ENCODE data around the gene ACYP2. TPM values are rescaled to one million over a fixed set of nuclear protein-coding genes. Genes with fewer than 3 reads are reported as not detected.

ACYP2 gene
- total RNA-seq, 1 donor from 2014 or later: 7.0 TPM

DNA sequence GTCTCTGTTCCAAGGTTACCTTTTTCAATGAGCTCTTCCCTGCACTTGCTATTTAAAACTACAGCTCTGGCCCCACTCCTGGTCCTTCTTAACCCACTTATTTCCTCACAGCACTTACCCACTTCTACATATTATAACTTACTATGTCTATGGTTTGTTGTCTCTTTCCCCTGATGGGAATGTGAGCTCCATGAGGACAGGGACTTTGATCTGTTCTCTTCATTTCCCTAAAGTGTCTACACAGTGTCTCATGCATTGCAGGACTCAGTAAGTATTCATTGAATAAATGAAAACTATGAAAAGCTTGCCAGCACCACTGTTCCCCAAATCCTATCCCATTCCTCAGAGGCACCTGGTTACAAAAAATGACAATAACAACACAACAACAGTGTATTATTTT is 18.3 kb upstream of the ACYP2 start:
- H3K27ac Mint-ChIP-seq (ENCODE audit: unreplicated experiment): peak overlapping the region; percentile 39
- H3K4me1 Mint-ChIP-seq (ENCODE audit: unreplicated experiment): peaks cover 9% of the 10 kb centered on the region
- TF ChIP-seq, protein P1, sequence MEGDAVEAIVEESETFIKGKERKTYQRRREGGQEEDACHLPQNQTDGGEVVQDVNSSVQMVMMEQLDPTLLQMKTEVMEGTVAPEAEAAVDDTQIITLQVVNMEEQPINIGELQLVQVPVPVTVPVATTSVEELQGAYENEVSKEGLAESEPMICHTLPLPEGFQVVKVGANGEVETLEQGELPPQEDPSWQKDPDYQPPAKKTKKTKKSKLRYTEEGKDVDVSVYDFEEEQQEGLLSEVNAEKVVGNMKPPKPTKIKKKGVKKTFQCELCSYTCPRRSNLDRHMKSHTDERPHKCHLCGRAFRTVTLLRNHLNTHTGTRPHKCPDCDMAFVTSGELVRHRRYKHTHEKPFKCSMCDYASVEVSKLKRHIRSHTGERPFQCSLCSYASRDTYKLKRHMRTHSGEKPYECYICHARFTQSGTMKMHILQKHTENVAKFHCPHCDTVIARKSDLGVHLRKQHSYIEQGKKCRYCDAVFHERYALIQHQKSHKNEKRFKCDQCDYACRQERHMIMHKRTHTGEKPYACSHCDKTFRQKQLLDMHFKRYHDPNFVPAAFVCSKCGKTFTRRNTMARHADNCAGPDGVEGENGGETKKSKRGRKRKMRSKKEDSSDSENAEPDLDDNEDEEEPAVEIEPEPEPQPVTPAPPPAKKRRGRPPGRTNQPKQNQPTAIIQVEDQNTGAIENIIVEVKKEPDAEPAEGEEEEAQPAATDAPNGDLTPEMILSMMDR (IDR thresholded peaks at IDR 0.05; ENCODE audit: unreplicated experiment): no peak

DNA sequence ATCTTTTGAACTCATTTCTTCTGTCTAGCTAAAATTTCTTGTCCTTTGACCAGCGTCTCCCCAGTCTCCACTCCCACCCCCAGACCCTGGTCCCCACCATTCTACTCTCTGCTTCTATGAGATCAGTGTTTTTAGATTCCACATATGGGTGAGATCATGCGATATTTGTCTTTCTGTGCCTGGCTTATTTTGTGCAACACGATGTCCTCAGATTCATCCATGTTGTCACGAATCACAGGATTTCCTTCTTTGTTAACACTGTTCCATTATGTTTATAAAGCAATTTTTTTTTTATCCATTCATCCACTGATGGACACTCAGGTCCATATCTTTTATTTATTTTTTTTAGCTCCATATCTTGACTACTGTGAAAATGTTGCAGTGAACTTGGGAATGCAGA is 16.0 kb upstream of the ACYP2 start:
- H3K9me3 Mint-ChIP-seq (ENCODE audit: unreplicated experiment): peaks cover 6% of the 10 kb centered on the region
- TF ChIP-seq, protein P1 (IDR thresholded peaks at IDR 0.05; ENCODE audit: unreplicated experiment): no peak
- H3K27me3 Mint-ChIP-seq (ENCODE audit: unreplicated experiment): peaks cover 4% of the 10 kb centered on the region
- peaks cover 13% of the 10 kb centered on the region for H3K4me1 Mint-ChIP-seq (ENCODE audit: unreplicated experiment)
- H3K27ac Mint-ChIP-seq (ENCODE audit: unreplicated experiment): no peak overlapping the region
- peaks cover 6% of the 10 kb centered on the region for H3K36me3 Mint-ChIP-seq (ENCODE audit: low read depth, unreplicated experiment)
- no peak overlapping the region for H3K4me3 Mint-ChIP-seq (ENCODE audit: unreplicated experiment)
- no peak for DNase-seq (ENCODE audit: low spot score)

More for the DNA sequence above, 18.3 kb upstream of the ACYP2 start:
- H3K36me3 Mint-ChIP-seq (ENCODE audit: low read depth, unreplicated experiment): peaks cover 6% of the 10 kb centered on the region
- DNase-seq (ENCODE audit: low spot score): no peak
- H3K27me3 Mint-ChIP-seq (ENCODE audit: unreplicated experiment): peaks cover 4% of the 10 kb centered on the region
- peaks cover 6% of the 10 kb centered on the region for H3K9me3 Mint-ChIP-seq (ENCODE audit: unreplicated experiment)
- H3K4me3 Mint-ChIP-seq (ENCODE audit: unreplicated experiment): no peak overlapping the region

DNA sequence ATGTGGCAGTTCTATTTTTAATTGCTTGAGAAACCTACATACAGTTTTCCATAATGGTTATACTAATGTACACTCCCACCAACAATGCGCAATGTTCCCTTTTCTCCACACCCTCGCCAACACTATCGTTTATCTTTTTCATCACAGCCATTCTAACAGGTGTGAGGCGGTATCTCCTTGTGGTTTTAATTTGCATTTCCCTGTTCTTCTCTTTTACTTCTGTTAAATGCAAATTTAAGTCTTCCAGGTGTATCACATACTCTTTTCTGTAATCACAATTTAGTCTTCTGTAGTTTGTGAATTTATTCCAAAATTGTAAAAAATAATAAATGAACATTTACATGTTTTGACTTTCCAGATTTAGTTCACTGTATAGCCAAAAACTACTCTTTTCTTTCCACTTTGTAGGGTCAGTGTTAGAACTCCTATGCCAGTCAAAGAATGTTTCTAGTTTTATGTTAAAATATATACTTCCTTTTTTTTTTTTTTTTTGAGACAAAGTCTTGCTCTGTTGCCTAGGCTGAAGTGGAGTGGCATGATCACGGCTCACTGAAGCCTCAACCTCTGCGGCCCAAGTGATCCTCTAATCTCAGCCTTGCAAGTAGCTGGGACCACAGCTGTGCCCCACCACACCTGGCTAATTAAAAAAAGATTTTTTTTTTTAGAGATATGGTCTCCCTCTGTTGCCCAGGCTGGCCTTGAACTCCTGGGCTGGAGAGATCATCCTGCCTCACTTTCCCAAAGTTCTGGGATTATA is 15.4 kb upstream of the ACYP2 start:
- H3K36me3 Mint-ChIP-seq (ENCODE audit: low read depth, unreplicated experiment): peaks cover 6% of the 10 kb centered on the region
- H3K27ac Mint-ChIP-seq (ENCODE audit: unreplicated experiment): no peak overlapping the region
- H3K9me3 Mint-ChIP-seq (ENCODE audit: unreplicated experiment): peaks cover 6% of the 10 kb centered on the region
- peaks cover 2% of the 10 kb centered on the region for H3K27me3 Mint-ChIP-seq (ENCODE audit: unreplicated experiment)
- no peak for DNase-seq (ENCODE audit: low spot score)
- peaks cover 13% of the 10 kb centered on the region for H3K4me1 Mint-ChIP-seq (ENCODE audit: unreplicated experiment)
- TF ChIP-seq, protein P1 (IDR thresholded peaks at IDR 0.05; ENCODE audit: unreplicated experiment): no peak
- H3K4me3 Mint-ChIP-seq (ENCODE audit: unreplicated experiment): no peak overlapping the region

DNA sequence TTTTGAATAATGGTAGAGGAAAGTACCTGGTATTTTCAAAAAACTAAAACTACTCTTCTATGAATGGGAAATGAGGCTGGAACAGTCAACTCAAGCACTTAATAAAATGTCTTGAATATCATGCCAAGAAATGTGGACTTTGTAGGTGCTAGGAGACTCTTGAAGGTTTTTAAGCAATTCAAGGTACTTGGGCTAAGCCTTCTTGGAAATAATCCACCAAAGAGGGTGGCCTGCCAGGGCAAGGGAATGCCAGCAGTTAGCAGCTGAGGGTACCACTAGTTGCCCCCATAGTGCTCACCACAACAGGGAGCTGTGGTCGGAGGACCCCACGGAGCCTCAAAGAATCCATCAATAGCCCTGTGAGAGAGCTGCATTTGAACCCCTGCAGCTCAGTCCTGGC is 14.6 kb upstream of the ACYP2 start:
- no peak for DNase-seq (ENCODE audit: low spot score)
- H3K9me3 Mint-ChIP-seq (ENCODE audit: unreplicated experiment): peaks cover 6% of the 10 kb centered on the region
- no peak overlapping the region for H3K4me3 Mint-ChIP-seq (ENCODE audit: unreplicated experiment)
- H3K4me1 Mint-ChIP-seq (ENCODE audit: unreplicated experiment): peaks cover 13% of the 10 kb centered on the region
- H3K27me3 Mint-ChIP-seq (ENCODE audit: unreplicated experiment): peaks cover 2% of the 10 kb centered on the region
- H3K27ac Mint-ChIP-seq (ENCODE audit: unreplicated experiment): no peak overlapping the region
- peaks cover 6% of the 10 kb centered on the region for H3K36me3 Mint-ChIP-seq (ENCODE audit: low read depth, unreplicated experiment)
- TF ChIP-seq, protein P1 (IDR thresholded peaks at IDR 0.05; ENCODE audit: unreplicated experiment): no peak

Data from endothelial cell (in vitro differentiated cells).